ENCODE measurements around the gene PELI2.

Gene PELI2

DNA sequence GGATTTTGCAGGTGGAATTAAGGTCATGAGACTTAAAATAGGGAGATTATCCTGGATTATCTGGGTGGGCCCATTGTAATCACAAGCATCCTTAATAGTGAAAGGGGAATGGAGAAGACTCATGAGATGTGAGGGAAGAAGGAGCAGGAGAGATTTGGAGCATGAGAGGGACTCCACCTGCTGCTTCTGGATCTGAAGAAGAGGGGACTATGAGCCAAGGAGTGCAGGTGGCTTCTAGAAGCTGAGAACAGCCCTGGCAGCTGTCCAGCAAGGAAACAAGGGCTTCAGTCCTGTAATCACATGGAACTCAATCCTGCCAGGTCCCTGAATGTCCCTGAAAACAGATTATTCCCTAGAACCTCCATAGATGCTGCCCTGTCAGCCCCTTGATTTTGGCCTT lies 67.8 kb downstream of the PELI2 start:
- Histone ChIP-seq H3K79me2 (peaks cover 4% of the 10 kb centered on the region), H3K9ac (no peak overlapping the region), H3K27ac (no peak overlapping the region), H3K4me2 (ENCODE audit: low read length) (no peak overlapping the region), H3K36me3 (ENCODE audit: control insufficient read depth, insufficient read depth, low read length) (no peaks in the 10 kb centered on the region), H2AFZ (no peak overlapping the region), H3K27me3 (ENCODE audit: control insufficient read depth, insufficient read depth, low read length) (no peaks in the 10 kb centered on the region), H3K4me1 (no peaks in the 10 kb centered on the region), H3K4me3 (ENCODE audit: low read depth, low read length) (no peak overlapping the region), H3K9me3 (ENCODE audit: control insufficient read depth, low read length) (no peaks in the 10 kb centered on the region)
- TF ChIP-seq, protein P1, sequence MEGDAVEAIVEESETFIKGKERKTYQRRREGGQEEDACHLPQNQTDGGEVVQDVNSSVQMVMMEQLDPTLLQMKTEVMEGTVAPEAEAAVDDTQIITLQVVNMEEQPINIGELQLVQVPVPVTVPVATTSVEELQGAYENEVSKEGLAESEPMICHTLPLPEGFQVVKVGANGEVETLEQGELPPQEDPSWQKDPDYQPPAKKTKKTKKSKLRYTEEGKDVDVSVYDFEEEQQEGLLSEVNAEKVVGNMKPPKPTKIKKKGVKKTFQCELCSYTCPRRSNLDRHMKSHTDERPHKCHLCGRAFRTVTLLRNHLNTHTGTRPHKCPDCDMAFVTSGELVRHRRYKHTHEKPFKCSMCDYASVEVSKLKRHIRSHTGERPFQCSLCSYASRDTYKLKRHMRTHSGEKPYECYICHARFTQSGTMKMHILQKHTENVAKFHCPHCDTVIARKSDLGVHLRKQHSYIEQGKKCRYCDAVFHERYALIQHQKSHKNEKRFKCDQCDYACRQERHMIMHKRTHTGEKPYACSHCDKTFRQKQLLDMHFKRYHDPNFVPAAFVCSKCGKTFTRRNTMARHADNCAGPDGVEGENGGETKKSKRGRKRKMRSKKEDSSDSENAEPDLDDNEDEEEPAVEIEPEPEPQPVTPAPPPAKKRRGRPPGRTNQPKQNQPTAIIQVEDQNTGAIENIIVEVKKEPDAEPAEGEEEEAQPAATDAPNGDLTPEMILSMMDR (IDR thresholded peaks at IDR 0.05): no peak

DNA sequence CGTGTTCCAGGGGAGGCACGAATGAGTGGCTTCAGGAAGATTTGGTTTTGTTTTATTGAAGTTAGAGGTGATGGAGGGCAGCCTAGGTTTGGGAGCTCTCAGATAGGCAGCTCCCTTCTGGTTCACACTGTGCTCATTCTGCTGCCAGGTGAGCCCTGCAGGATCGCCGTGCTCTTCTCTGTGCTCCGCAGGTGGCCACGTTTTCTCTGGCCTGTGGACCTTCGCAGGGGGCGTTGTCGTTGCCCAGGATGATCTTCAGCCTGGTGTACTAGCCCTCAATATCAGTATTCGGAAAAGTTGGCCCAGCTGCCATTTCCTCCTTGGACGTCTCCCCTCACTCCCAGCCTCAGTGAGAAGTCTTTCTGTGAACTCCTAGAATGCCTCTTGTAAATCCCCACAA lies 69.5 kb downstream of the PELI2 start:
- Histone ChIP-seq H3K27me3 (ENCODE audit: control insufficient read depth, insufficient read depth, low read length) (no peaks in the 10 kb centered on the region), H3K4me2 (ENCODE audit: low read length) (no peak overlapping the region), H3K27ac (no peak overlapping the region), H3K4me3 (ENCODE audit: low read depth, low read length) (no peak overlapping the region), H3K36me3 (ENCODE audit: control insufficient read depth, insufficient read depth, low read length) (no peaks in the 10 kb centered on the region), H3K9ac (no peak overlapping the region), H3K79me2 (peaks cover 4% of the 10 kb centered on the region), H2AFZ (no peak overlapping the region), H3K9me3 (ENCODE audit: control insufficient read depth, low read length) (no peaks in the 10 kb centered on the region), H3K4me1 (no peaks in the 10 kb centered on the region)
- TF ChIP-seq, protein P1 (IDR thresholded peaks at IDR 0.05): no peak

DNA sequence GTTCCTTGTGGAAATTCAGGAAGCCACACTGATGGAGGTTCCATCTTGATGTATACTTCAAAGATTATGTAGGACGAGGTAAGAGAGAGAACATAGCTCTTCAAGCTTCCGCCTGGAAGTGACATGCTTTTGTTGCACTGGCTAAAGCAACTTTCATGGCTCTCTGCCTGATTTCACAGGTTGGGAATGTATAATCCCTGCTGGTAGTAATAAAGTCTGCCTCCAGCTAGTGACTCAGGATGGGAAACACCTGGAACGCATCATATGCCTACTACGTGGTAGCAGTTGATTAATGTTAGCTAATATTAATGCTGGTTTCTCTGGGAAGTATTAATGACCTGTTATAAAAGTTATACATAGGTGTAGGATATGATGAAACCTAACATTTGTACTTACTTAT lies 71.1 kb downstream of the PELI2 start:
- no peak overlapping the region for H3K9ac ChIP-seq
- H3K36me3 ChIP-seq (ENCODE audit: control insufficient read depth, insufficient read depth, low read length): no peaks in the 10 kb centered on the region
- H3K79me2 ChIP-seq: peaks cover 4% of the 10 kb centered on the region
- H3K27ac ChIP-seq: no peak overlapping the region
- H3K4me1 ChIP-seq: no peaks in the 10 kb centered on the region
- H3K27me3 ChIP-seq (ENCODE audit: control insufficient read depth, insufficient read depth, low read length): no peaks in the 10 kb centered on the region
- TF ChIP-seq, protein P1 (IDR thresholded peaks at IDR 0.05): no peak
- no peak overlapping the region for H3K4me2 ChIP-seq (ENCODE audit: low read length)
- no peak overlapping the region for H3K4me3 ChIP-seq (ENCODE audit: low read depth, low read length)
- H3K9me3 ChIP-seq (ENCODE audit: control insufficient read depth, low read length): no peaks in the 10 kb centered on the region
- no peak overlapping the region for H2AFZ ChIP-seq

DNA sequence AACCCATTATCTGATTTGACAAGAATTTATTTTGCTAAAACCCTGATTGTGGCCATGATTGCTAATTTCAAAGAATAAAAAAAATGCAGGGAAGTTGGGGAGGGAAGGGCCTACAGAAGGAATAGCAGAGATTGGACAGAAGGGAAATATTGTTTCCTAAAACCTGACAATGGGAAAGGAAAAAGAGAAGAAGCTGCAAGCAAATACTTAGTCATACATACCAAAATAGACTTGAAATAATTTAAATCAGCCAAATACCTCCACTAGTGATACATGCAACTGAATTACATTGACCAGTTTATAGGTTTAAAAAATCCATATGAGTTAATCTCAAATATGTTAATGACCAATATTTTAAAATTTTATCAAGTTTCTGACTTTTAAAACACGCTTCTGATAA lies 75.1 kb downstream of the PELI2 start:
- Histone ChIP-seq H3K27me3 (ENCODE audit: control insufficient read depth, insufficient read depth, low read length) (no peaks in the 10 kb centered on the region), H3K9ac (no peak overlapping the region), H3K4me1 (no peaks in the 10 kb centered on the region), H3K36me3 (ENCODE audit: control insufficient read depth, insufficient read depth, low read length) (no peaks in the 10 kb centered on the region), H2AFZ (no peak overlapping the region), H3K9me3 (ENCODE audit: control insufficient read depth, low read length) (no peaks in the 10 kb centered on the region), H3K4me3 (ENCODE audit: low read depth, low read length) (no peak overlapping the region), H3K79me2 (no peaks in the 10 kb centered on the region), H3K27ac (no peak overlapping the region), H3K4me2 (ENCODE audit: low read length) (no peak overlapping the region)
- TF ChIP-seq, protein P1 (IDR thresholded peaks at IDR 0.05): no peak

DNA sequence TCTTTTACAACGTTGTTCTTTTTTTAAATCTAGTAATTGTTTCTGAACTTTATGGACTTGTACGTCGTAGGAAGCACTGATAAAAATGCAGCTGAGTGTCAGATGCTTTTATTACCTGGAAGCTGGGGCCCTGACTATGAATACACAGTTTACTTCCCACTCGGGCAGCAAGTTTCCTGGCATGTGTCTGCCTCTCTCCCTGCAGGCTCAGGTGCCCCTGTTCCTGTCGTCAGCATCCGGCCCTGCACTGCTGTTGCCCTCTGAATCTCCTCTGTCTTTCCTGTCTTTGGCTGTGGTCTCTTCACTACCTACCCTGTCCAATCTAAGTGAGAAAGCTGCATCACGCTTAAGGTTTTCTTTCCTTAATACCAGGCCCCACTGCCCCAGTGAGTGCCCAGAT lies 75.8 kb downstream of the PELI2 start:
- Histone ChIP-seq H3K9ac (no peak overlapping the region), H3K4me3 (ENCODE audit: low read depth, low read length) (no peak overlapping the region), H3K4me1 (no peaks in the 10 kb centered on the region), H3K27me3 (ENCODE audit: control insufficient read depth, insufficient read depth, low read length) (no peaks in the 10 kb centered on the region), H3K9me3 (ENCODE audit: control insufficient read depth, low read length) (no peaks in the 10 kb centered on the region), H3K27ac (no peak overlapping the region), H3K4me2 (ENCODE audit: low read length) (no peak overlapping the region), H3K79me2 (no peaks in the 10 kb centered on the region), H3K36me3 (ENCODE audit: control insufficient read depth, insufficient read depth, low read length) (no peaks in the 10 kb centered on the region), H2AFZ (no peak overlapping the region)
- TF ChIP-seq, protein P1 (IDR thresholded peaks at IDR 0.05): no peak
